ENCODE measurements around the gene FCGR3A. TPM values are rescaled to one million over a fixed set of nuclear protein-coding genes. Genes with fewer than 3 reads are reported as not detected.

The FCGR3A gene
- total RNA-seq, 4 donors from 2014 or later: 3.7 to 23.5 (median 10.8) TPM

Other genes with a start within 250 kb of the FCGR3A start
- gene MPZ, start 239.8 kb downstream of the FCGR3A start, total RNA-seq: 10 to 100 TPM in 2 of 4 donors, 1 to 10 TPM in 2; 5.3 to 18.7 (median 9.4) TPM
- 10 to 100 TPM in 3 of 4 donors, 1 to 10 TPM in 1; 7.5 to 59.1 (median 37.2) TPM for gene SDHC, start 235.4 kb downstream of the FCGR3A start, total RNA-seq
- not detected for gene CFAP126, start 181.9 kb downstream of the FCGR3A start, total RNA-seq
- 10 to 100 TPM; 16.3 to 74.1 (median 40.1) TPM for gene FCGR2A, start 44.4 kb downstream of the FCGR3A start, total RNA-seq
- gene HSPA6, start 25.3 kb downstream of the FCGR3A start, total RNA-seq: 1 to 10 TPM; 1.2 to 6.6 (median 2.0) TPM
- 1 to 10 TPM in 2 of 4 donors, under 1 TPM in 1, not detected in 1; 0.66 to 2.0 (median 1.2) TPM for gene FCGR3B, start 81.4 kb upstream of the FCGR3A start, total RNA-seq
- gene FCGR2B, start 113.3 kb upstream of the FCGR3A start, total RNA-seq: 10 to 100 TPM; 10.1 to 30.9 (median 20.6) TPM
- gene FCRLA, start 157.4 kb upstream of the FCGR3A start, total RNA-seq: not detected
- under 1 TPM in 3 of 4 donors, not detected in 1; 0.15 to 0.81 (median 0.23) TPM for gene FCRLB, start 171.7 kb upstream of the FCGR3A start, total RNA-seq
- 10 to 100 TPM; 16.8 to 31.8 (median 24.7) TPM for gene DUSP12, start 200.0 kb upstream of the FCGR3A start, total RNA-seq
- gene ATF6, start 216.5 kb upstream of the FCGR3A start, total RNA-seq: 10 to 100 TPM; 28.6 to 32.4 (median 29.7) TPM

Data from gastroesophageal sphincter (tissue), 4 donors.